Stimulated activated naive CD8-positive, alpha-beta T cell treated with anti-CD3 and anti-CD28 coated beads, Interleukin-15, Interleukin-2, amounts not matched to agents 100 ng/mL and 50 ng/mL, for 24 hours (primary cell): Measurements from ENCODE around the gene DCDC2C.
"Not testable (repeated sequence)": the region's sequence is repeated elsewhere in the genome, so short reads cannot be mapped to it uniquely, and the experiment has no call there.

Experiments
- H3K27ac Mint-ChIP-seq: one replicate; pipeline ENCODE4 v1.8.0; 2021; ENCODE audit warnings: mild to moderate bottlenecking, mixed read lengths
- H3K27me3 Mint-ChIP-seq: one replicate; pipeline ENCODE4 v1.8.0; 2021; ENCODE audit warnings: mixed read lengths
- H3K36me3 Mint-ChIP-seq: one replicate; pipeline ENCODE4 v1.8.0; 2021; ENCODE audit warnings: low read depth, mixed read lengths
- H3K4me1 Mint-ChIP-seq: one replicate; pipeline ENCODE4 v1.8.0; 2021; ENCODE audit warnings: low read depth, mixed read lengths
- H3K4me3 Mint-ChIP-seq: one replicate; pipeline ENCODE4 v1.8.0; 2021; ENCODE audit warnings: mild to moderate bottlenecking, mixed read lengths
- H3K9me3 Mint-ChIP-seq: one replicate; pipeline ENCODE4 v1.8.0; 2021; ENCODE audit warnings: mixed read lengths

Gene DCDC2C

GRCh38 chr2:3703236-3703756 is at the start of gene DCDC2C:
DCDC2C (plus strand) TSS chr2:3703575; CDS start chr2:3703752, 177 bp downstream.
- Mint-ChIP-seq H3K4me3 (no peak within 1 kb of the TSS), H3K27me3 (peaks cover 42% of the 10 kb centered on the region), H3K9me3 (no peaks in the 10 kb centered on the region), H3K27ac (no peak within 1 kb of the TSS), H3K36me3 (no peaks in the 10 kb centered on the region), H3K4me1 (peaks cover 4% of the 10 kb centered on the region)

- H3K9me3 Mint-ChIP-seq: no peaks in the 10 kb centered on the region
- H3K4me1 Mint-ChIP-seq: peaks cover 17% of the 10 kb centered on the region
- H3K27ac Mint-ChIP-seq: no peak overlapping the region
- no peaks in the 10 kb centered on the region for H3K36me3 Mint-ChIP-seq
- no peak overlapping the region for H3K4me3 Mint-ChIP-seq
- H3K27me3 Mint-ChIP-seq: no peaks in the 10 kb centered on the region
Measured at GRCh38 chr2:3654011-3654410, 49.4 kb upstream of the DCDC2C start.

- Mint-ChIP-seq H3K4me1 (peaks cover 17% of the 10 kb centered on the region), H3K27ac (no peak overlapping the region), H3K36me3 (no peaks in the 10 kb centered on the region), H3K9me3 (no peaks in the 10 kb centered on the region), H3K4me3 (no peak overlapping the region), H3K27me3 (no peaks in the 10 kb centered on the region)
Measured at GRCh38 chr2:3654531-3655225, 48.7 kb upstream of the DCDC2C start.

- no peak overlapping the region for H3K27ac Mint-ChIP-seq
- no peaks in the 10 kb centered on the region for H3K9me3 Mint-ChIP-seq
- H3K4me3 Mint-ChIP-seq: no peak overlapping the region
- peaks cover 22% of the 10 kb centered on the region for H3K4me1 Mint-ChIP-seq
- H3K36me3 Mint-ChIP-seq: no peaks in the 10 kb centered on the region
- H3K27me3 Mint-ChIP-seq: no peaks in the 10 kb centered on the region
Measured at GRCh38 chr2:3655871-3656761, 47.3 kb upstream of the DCDC2C start.

- Mint-ChIP-seq H3K36me3 (no peaks in the 10 kb centered on the region), H3K4me1 (peaks cover 12% of the 10 kb centered on the region), H3K27me3 (no peaks in the 10 kb centered on the region), H3K9me3 (no peaks in the 10 kb centered on the region), H3K27ac (no peak overlapping the region), H3K4me3 (no peak overlapping the region)
Measured at GRCh38 chr2:3656762-3657721, 46.3 kb upstream of the DCDC2C start.

- H3K9me3 Mint-ChIP-seq: no peaks in the 10 kb centered on the region
- no peaks in the 10 kb centered on the region for H3K27me3 Mint-ChIP-seq
- H3K4me1 Mint-ChIP-seq: peaks cover 9% of the 10 kb centered on the region
- no peak within 1 kb of the TSS for H3K4me3 Mint-ChIP-seq
- no peaks in the 10 kb centered on the region for H3K36me3 Mint-ChIP-seq
- no peak within 1 kb of the TSS for H3K27ac Mint-ChIP-seq
Measured at GRCh38 chr2:3657881-3658280, 45.5 kb upstream of the DCDC2C start, which contains the start of gene ALLC. ALLC (plus strand) TSS chr2:3658200; CDS start chr2:3671158, 12,958 bp downstream.

GRCh38 chr2:3659447-3660432 is 43.6 kb upstream of the DCDC2C start:
- no peaks in the 10 kb centered on the region for H3K9me3 Mint-ChIP-seq
- peaks cover 9% of the 10 kb centered on the region for H3K4me1 Mint-ChIP-seq
- H3K27ac Mint-ChIP-seq: peak overlapping the region; percentile 62
- H3K36me3 Mint-ChIP-seq: no peaks in the 10 kb centered on the region
- no peak overlapping the region for H3K4me3 Mint-ChIP-seq
- no peaks in the 10 kb centered on the region for H3K27me3 Mint-ChIP-seq

GRCh38 chr2:3660640-3661039 is 42.7 kb upstream of the DCDC2C start:
- H3K4me3 Mint-ChIP-seq, H3K9me3 Mint-ChIP-seq, H3K27me3 Mint-ChIP-seq, H3K4me1 Mint-ChIP-seq, H3K36me3 Mint-ChIP-seq: not testable (repeated sequence)
- H3K27ac Mint-ChIP-seq: peak overlapping the region; percentile 62

- Mint-ChIP-seq H3K4me1 (peaks cover 9% of the 10 kb centered on the region), H3K27ac (no peak overlapping the region), H3K9me3 (no peaks in the 10 kb centered on the region), H3K27me3 (no peaks in the 10 kb centered on the region), H3K4me3 (no peak overlapping the region), H3K36me3 (no peaks in the 10 kb centered on the region)
Measured at GRCh38 chr2:3661149-3661660, 42.2 kb upstream of the DCDC2C start.

- H3K4me3 Mint-ChIP-seq: no peak overlapping the region
Measured at GRCh38 chr2:3662239-3662638, 41.1 kb upstream of the DCDC2C start.

GRCh38 chr2:3664118-3664517 is 39.3 kb upstream of the DCDC2C start:
- Mint-ChIP-seq H3K36me3 (no peaks in the 10 kb centered on the region), H3K27me3 (no peaks in the 10 kb centered on the region), H3K27ac (no peak overlapping the region), H3K4me3 (no peak overlapping the region), H3K9me3 (no peaks in the 10 kb centered on the region), H3K4me1 (peaks cover 9% of the 10 kb centered on the region)

More at GRCh38 chr2:3662239-3662638, 41.1 kb upstream of the DCDC2C start:
- Mint-ChIP-seq H3K27me3 (no peaks in the 10 kb centered on the region), H3K4me1 (peaks cover 9% of the 10 kb centered on the region), H3K27ac (no peak overlapping the region), H3K9me3 (no peaks in the 10 kb centered on the region), H3K36me3 (no peaks in the 10 kb centered on the region)

- Mint-ChIP-seq H3K4me1 (peaks cover 9% of the 10 kb centered on the region), H3K9me3 (no peaks in the 10 kb centered on the region), H3K36me3 (no peaks in the 10 kb centered on the region), H3K4me3 (no peak overlapping the region), H3K27ac (no peak overlapping the region), H3K27me3 (no peaks in the 10 kb centered on the region)
Measured at GRCh38 chr2:3664925-3665324, 38.5 kb upstream of the DCDC2C start.

GRCh38 chr2:3665886-3666612 is 37.3 kb upstream of the DCDC2C start:
- no peak overlapping the region for H3K4me3 Mint-ChIP-seq
- no peaks in the 10 kb centered on the region for H3K27me3 Mint-ChIP-seq
- no peaks in the 10 kb centered on the region for H3K9me3 Mint-ChIP-seq
- no peaks in the 10 kb centered on the region for H3K36me3 Mint-ChIP-seq
- no peaks in the 10 kb centered on the region for H3K4me1 Mint-ChIP-seq
- no peak overlapping the region for H3K27ac Mint-ChIP-seq
